Stomach (tissue), 9 donors: ENCODE data around the gene FBXL4. TPM values are rescaled to one million over a fixed set of nuclear protein-coding genes. Genes with fewer than 3 reads are reported as not detected.

ENCODE experiments used
- DNase-seq, 2 donors: peaks; one replicate each; pipeline versions ENCODE4 v3.0.0 to v3.0.0-alpha.2; 2013 to 2019
- H3K27ac ChIP-seq, 5 donors: fragments of 200-600 bp in 4 of 5; sonication (generic) in 4 of 5; one replicate each; pipeline ENCODE4 v1.5.1; 2013 to 2019; ENCODE audit warnings: mild to moderate bottlenecking in 1 of 5, moderate library complexity in 1 of 5
- H3K27me3 ChIP-seq, 3 donors: fragments of 200-600 bp; sonication (generic); one replicate each; pipeline ENCODE4 v1.5.1; 2017 to 2019; ENCODE audit warnings: mixed run types in 1 of 3
- H3K36me3 ChIP-seq, 4 donors: fragments of 200-600 bp; sonication (generic); 1 replicate in 3 of 4; 2 replicates in 1 of 4; pipeline ENCODE4 v1.5.1; 2016 to 2019
- H3K4me1 ChIP-seq, 4 donors: fragments of 200-600 bp; sonication (generic); one replicate each; pipeline ENCODE4 v1.5.1; 2016 to 2019
- H3K4me3 ChIP-seq, 4 donors: fragments of 200-600 bp; sonication (generic) in 3 of 4; one replicate each; pipeline ENCODE4 v1.5.1; 2016 to 2019; ENCODE audit warnings: mild to moderate bottlenecking in 1 of 4
- H3K9me3 ChIP-seq, 4 donors: fragments of 200-600 bp; sonication (generic); one replicate each; pipeline ENCODE4 v1.5.1; 2016 to 2019
- EP300 ChIP-seq: sonication (generic); formaldehyde crosslinking; IDR thresholded peaks from one replicate; pipeline ENCODE4 v1.6.1; 2017; ENCODE audit warnings: antibody characterized with exemption
- POLR2A ChIP-seq, 4 donors: fragments of 450-650 bp; IDR thresholded peaks; one replicate each; pipeline ENCODE4 v1.6.1; 2016; ENCODE audit warnings: antibody characterized with exemption in 4 of 4, control low read depth in 2 of 4, mild to moderate bottlenecking in 1 of 4, moderate library complexity in 1 of 4
- POLR2AphosphoS5 ChIP-seq, 3 donors: sonication (generic); formaldehyde crosslinking; IDR thresholded peaks; one replicate each; pipeline ENCODE4 v1.6.1; 2016; ENCODE audit warnings: antibody characterized with exemption in 3 of 3
- WGBS, 5 donors: extraction: QIAGEN DNeasy Blood & Tissue Kit in 3 of 5; methylation state at CpG; one replicate each; pipeline versions ENCODE4 v1.1.5 to v1.1.7; 2013 to 2018; 5-methylcytosine and 5-hydroxymethylcytosine counted together
- intact Hi-C: fragments of 100-400 bp; cut with DNase I; formaldehyde crosslinking; loops from one replicate; pipeline ENCODE4 v1.15.1; 2023; ENCODE audit warnings: low total_unique reads
- polyA plus RNA-seq, 3 donors: library from polyadenylated mRNA; stranded (reverse); fragments of 200-250 nt; gene quantifications; one replicate each; pipeline ENCODE4 v1.2.3, GENCODE V29; 2013
- total RNA-seq, 5 donors: library from RNA; depleted of rRNA; stranded (reverse); fragments of >200 nt; gene quantifications; one replicate each; pipeline versions ENCODE4 v1.1.0 to v1.2.3, GENCODE V29; 2014 to 2016
- TF ChIP-seq, protein P1 (sequence below), 7 experiments: fragments of 450-650 bp in 4 of 7; fragments of 200-600 bp in 3 of 7; sonication (generic) in 3 of 7; IDR thresholded peaks; one replicate each; pipeline ENCODE4 v1.5.1; 2016 to 2019; ENCODE audit warnings: antibody characterized with exemption in 7 of 7, control low read depth in 2 of 7, mild to moderate bottlenecking in 1 of 7
- donor health status: healthy with polysubstance abuse.
- donor health status: Bipolar disorder and iron deficiency.
- donor health status: healthy.

Gene FBXL4
- total and polyA plus RNA-seq, 8 donors = 2.6 to 37.1 (median 7.6) TPM

DNA sequence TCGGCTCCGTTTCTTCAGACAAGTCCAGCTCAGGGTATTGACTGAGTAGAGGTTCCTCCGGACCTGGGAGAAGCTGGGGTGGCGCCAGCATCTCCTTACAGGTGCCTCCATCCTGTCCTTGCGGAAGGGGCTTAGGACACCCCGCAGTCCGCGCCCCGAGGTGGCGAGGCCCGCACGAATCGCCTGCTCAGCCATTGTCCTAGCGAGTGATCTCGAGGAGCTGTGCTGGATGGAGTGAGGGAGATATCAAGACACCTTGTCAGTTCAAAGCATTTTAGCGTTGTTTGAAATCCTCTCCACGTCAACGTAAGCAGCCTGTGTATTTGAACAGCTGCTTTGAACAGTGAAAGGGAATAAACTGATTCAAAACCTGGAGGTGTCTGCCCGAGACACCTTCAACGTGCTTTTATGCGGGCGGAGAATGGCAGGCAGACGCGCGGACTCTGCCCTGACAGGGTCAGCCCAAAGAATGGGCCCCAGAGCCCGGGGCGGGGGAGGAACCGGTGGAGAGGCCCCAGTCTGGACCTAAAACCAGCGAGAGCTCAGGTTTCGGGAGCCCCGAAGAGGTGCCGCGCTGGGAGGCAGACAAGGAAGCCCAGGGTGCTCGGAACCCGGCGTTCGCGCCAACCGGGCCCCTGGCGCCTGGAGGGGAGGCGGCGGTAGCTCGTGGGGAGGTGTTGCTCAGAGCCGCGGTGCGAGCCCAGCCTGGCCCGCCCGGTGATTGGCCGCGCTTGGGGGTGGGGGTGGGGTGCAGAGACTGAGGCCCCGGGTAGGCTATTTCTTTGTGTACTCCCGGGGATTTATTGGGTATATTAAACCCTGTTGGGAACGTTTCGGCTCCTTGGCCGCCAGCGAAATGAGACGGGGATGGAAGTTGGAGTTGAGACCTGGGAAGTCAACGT is 116.4 kb downstream of the FBXL4 start:
- H3K4me1 ChIP-seq = peaks cover 60 to 76% (median 64%) of the 10 kb centered on the region in 4 donors
- no peaks in the 10 kb centered on the region for H3K9me3 ChIP-seq
- H3K36me3 ChIP-seq = no peaks in the 10 kb centered on the region
- WGBS, 5 donors = 4 to 7% (median 5%) methylated on average over 42 to 58 of the region's 58 CpGs
- H3K27ac ChIP-seq = no peak overlapping the region
- TF ChIP-seq POLR2AphosphoS5 (IDR thresholded peaks at IDR 0.05) (no peak), EP300 (no peak), POLR2A (IDR thresholded peaks at IDR 0.05) (no peak)
- TF ChIP-seq, protein P1, sequence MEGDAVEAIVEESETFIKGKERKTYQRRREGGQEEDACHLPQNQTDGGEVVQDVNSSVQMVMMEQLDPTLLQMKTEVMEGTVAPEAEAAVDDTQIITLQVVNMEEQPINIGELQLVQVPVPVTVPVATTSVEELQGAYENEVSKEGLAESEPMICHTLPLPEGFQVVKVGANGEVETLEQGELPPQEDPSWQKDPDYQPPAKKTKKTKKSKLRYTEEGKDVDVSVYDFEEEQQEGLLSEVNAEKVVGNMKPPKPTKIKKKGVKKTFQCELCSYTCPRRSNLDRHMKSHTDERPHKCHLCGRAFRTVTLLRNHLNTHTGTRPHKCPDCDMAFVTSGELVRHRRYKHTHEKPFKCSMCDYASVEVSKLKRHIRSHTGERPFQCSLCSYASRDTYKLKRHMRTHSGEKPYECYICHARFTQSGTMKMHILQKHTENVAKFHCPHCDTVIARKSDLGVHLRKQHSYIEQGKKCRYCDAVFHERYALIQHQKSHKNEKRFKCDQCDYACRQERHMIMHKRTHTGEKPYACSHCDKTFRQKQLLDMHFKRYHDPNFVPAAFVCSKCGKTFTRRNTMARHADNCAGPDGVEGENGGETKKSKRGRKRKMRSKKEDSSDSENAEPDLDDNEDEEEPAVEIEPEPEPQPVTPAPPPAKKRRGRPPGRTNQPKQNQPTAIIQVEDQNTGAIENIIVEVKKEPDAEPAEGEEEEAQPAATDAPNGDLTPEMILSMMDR (IDR thresholded peaks at IDR 0.05) = no peak
- intact Hi-C loops = no loop called here
- no peak for DNase-seq
- peak overlapping the region in 1 of 4 donors; percentile 31 for H3K4me3 ChIP-seq
- peaks cover 56 to 100% (median 100%) of the 10 kb centered on the region in 3 donors for H3K27me3 ChIP-seq

GRCh38 chr6:98830146-98830545 is 117.6 kb downstream of the FBXL4 start:
- no peak overlapping the region for H3K27ac ChIP-seq
- no peaks in the 10 kb centered on the region for H3K9me3 ChIP-seq
- H3K4me1 ChIP-seq = peaks cover 50 to 66% (median 54%) of the 10 kb centered on the region in 4 donors
- peaks cover 56 to 100% (median 100%) of the 10 kb centered on the region in 3 donors for H3K27me3 ChIP-seq
- intact Hi-C loops = no loop called here
- WGBS, 5 donors = 11 to 25% (median 18%) methylated on average over 2 of the region's 2 CpGs
- TF ChIP-seq POLR2A (IDR thresholded peaks at IDR 0.05) = no peak
- no peak for TF ChIP-seq POLR2AphosphoS5 (IDR thresholded peaks at IDR 0.05)
- no peak for TF ChIP-seq EP300
- TF ChIP-seq, protein P1 (IDR thresholded peaks at IDR 0.05) = no peak
- no peak overlapping the region for H3K4me3 ChIP-seq
- DNase-seq = no peak
- no peaks in the 10 kb centered on the region for H3K36me3 ChIP-seq

- intact Hi-C loops = no loop called here
- Histone ChIP-seq H3K9me3 (no peaks in the 10 kb centered on the region), H3K36me3 (no peaks in the 10 kb centered on the region), H3K27ac (no peak overlapping the region), H3K27me3 (peaks cover 54 to 100% (median 100%) of the 10 kb centered on the region in 3 donors), H3K4me1 (peaks cover 49 to 66% (median 54%) of the 10 kb centered on the region in 4 donors), H3K4me3 (no peak overlapping the region)
- TF ChIP-seq POLR2AphosphoS5 (IDR thresholded peaks at IDR 0.05) (no peak), POLR2A (IDR thresholded peaks at IDR 0.05) (no peak), EP300 (no peak)
- TF ChIP-seq, protein P1 (IDR thresholded peaks at IDR 0.05) = no peak
- WGBS, 5 donors = 8 to 22% (median 11%) methylated on average over 12 to 14 of the region's 14 CpGs
- DNase-seq = no peak
Measured at GRCh38 chr6:98828941-98829411, 118.8 kb downstream of the FBXL4 start.

DNA sequence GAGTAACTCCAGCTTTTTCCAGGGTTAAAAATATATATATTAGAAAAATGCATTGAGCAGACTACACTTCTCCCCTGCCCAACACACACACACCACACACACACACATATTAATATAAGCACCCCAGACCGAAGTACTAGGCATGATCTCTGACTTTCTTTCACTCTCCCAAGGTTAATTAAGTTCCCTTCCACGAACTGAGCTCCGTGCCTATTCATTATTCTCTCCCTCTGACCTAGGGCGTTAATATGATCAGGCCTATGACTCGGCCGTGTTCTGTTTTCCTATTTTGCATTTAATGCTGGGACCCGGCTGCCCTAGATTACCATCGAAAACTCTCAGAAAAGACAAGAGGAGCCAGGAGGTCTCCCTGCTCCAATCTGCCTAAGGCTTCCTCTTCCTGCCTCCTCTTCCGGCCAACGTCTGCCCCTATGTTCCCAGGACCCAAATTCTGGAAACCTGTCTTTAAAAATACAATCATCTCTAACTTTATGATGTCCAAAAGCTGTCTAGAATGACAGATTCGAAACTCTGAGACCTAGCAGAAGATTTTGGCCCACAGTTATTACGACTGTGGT is 119.4 kb downstream of the FBXL4 start:
- 7 to 9% (median 8%) methylated on average over 12 of the region's 12 CpGs for WGBS, 5 donors
- TF ChIP-seq, protein P1 (IDR thresholded peaks at IDR 0.05) = no peak
- no peak for TF ChIP-seq POLR2AphosphoS5 (IDR thresholded peaks at IDR 0.05)
- no peak for TF ChIP-seq POLR2A (IDR thresholded peaks at IDR 0.05)
- no peak for TF ChIP-seq EP300
- Histone ChIP-seq H3K4me1 (peaks cover 42 to 64% (median 49%) of the 10 kb centered on the region in 4 donors), H3K36me3 (no peaks in the 10 kb centered on the region), H3K4me3 (no peak overlapping the region), H3K27ac (no peak overlapping the region), H3K9me3 (no peaks in the 10 kb centered on the region), H3K27me3 (peaks cover 54 to 100% (median 100%) of the 10 kb centered on the region in 3 donors)
- intact Hi-C loops = no loop called here
- DNase-seq = no peak
